Activated CD4-positive, CD25-positive, alpha-beta regulatory T cell treated with anti-CD3 and anti-CD28 coated beads, Interleukin-2, amount 50 U/mL, for 24 hours (primary cell): ENCODE results near the gene GMDS.

ENCODE experiments used
- ATAC-seq, 2 donors: fragments of 150-1000 bp; cut with Tn5 transposase; one replicate each; pipeline ENCODE4 v1.10.0; 2021; ENCODE audit warnings: mild to moderate bottlenecking in 1 of 2, moderate library complexity in 1 of 2

Gene GMDS

DNA sequence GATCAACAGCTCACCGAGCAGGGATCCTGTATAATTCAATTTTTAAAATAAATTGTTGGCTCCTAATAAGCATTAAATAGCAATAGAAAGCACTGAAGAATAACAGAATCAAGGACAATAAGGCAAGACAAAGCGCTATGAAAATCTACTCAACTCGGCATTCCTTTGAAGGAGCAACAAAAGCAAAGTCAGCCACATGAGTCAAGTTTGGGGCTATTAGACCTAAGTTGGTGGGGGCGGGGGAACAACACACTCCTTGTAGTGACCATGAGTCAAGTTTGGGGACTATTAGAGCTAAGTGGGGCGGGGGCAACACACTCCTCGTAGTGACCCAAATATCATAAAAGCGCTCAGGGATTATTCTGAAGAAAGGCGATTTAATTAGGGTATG is 515.7 kb downstream of the GMDS start:
- ATAC-seq = no peak

DNA sequence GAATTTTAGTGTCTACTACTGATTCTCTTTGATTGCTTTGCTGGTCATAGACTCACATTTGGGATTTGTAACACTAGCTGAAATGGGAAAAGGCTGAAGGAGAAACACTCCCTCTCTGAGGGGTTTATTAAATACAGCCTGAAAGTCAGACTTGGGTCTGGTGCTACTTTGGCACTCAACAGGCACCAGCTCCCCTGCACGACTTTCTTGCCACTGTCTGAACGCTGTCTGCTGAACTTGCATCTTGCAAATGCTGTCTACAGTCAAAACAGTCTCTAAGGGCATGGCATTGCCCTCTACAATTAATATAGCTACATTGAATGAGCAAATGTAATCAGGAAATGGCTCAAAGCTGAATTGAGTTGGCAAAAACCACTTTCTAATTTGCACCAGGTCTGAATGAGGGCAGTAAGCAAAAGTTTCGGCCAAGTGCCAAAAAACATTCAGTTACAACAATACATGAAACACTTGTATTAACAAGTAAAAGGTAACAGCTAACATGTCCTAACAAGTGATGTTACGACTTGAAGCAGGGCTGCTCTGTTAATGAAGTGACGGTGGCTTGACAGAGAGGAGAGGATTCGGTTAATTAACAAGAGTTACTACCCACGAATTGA is 516.2 kb downstream of the GMDS start:
- ATAC-seq = no peak

DNA sequence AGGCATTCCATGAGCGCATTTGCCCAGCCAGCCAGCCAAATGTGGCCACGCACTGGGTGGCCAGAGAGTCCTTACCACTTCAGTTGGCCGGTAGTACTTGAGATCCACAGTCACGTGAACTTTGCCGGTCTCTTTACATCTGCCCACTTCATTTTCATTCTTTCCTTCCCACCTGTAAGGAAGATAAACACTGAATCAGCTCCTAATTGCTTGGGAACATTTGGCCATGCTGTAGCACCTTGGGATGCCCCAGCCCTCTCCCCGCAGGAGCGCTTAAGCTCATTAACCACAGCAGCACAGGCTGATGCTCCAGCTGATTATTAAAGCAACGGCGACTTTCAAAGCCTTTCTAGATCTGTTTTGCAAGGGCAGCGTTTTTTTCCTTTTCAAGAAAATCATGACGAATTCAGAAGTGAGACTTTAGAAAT is 519.0 kb downstream of the GMDS start:
- no peak for ATAC-seq

DNA sequence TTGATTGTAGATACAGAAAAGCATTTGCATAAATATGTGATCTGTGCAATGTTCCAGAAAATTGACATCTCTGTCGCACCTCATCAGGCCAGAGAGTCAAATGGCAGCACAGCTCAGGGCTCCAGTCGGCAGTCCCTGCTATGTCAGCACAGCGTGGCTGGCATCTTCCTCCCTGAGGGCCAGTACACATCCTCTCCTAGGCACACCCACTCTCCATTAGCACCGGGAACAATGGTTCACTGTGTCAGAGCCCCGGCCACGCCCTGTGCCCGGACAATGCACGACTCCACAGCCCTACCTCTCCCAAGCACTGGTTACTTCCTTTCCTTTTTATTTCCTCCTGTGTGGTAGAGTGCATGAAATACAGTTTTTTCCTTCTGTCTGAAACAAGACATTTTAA is 520.8 kb downstream of the GMDS start:
- no peak for ATAC-seq

DNA sequence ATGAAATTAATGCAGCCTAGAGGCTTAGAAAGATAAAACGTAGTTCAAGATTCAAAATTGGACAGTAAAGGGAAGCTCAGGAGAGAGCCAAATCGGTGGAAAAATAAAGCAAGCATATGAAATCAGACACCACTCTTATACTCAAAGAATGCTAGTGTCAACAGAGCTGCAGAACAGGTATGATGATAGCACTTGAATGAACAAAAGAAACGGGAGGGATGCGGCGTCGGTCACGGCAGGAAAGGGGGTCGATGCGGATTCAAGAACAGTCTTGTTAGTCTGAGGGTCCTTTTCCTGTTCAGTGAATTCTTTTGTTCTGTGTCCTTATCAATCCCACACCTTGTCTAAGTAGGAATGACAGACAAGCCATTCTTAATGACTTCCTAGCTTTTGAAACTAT is 521.3 kb downstream of the GMDS start:
- no peak for ATAC-seq

DNA sequence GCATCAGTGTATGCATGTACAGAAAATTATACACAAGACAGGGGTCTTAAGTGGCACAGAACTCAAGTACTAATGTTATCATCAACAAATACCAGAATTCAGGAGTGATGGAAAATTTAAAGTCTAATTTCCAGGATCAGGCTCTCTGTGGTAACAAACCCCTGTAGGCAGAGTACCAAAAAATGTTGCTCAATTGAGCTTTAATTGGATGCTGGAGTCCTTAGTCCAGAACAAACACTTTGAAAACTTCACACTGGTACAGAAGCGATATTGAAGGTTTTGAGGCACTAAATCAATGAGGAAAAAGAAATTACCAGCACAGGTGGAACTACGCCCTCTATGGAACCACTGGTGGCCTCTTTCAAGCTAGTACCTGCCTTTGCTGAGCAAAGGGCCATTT is 522.6 kb downstream of the GMDS start:
- no peak for ATAC-seq

DNA sequence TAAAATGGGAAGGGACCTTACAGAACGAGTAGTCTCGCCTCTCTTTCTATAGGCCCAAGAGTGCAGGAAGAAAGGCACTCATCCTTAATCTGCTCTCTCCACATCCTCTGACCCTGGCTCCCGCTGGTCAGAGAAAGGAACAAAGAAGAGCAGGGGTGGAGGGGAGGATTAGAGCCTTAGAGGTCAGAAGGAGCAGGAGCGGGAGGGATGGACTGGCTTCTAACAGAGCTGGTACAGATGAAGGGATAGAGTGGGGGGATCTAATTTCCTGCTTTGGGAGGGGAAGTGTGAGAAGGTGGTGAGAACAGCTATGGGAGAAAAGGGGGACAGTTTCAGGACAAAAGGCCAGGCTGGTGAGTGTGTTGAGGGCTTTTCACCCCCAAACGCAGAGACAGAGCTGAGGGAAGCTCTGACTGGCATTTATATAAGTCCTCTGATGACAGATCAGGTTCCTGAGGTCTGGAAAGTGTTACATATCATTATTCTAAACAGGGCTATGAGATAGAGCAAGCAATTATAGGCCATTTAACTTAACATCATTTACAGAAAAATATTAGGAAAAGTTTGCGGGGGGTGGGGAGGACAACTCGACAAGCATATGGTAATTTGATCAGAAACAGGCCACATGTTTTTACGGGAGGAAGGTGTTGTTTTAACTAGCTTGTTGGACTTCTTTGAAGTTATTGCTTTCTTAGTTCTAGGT is 524.6 kb downstream of the GMDS start:
- no peak for ATAC-seq

DNA sequence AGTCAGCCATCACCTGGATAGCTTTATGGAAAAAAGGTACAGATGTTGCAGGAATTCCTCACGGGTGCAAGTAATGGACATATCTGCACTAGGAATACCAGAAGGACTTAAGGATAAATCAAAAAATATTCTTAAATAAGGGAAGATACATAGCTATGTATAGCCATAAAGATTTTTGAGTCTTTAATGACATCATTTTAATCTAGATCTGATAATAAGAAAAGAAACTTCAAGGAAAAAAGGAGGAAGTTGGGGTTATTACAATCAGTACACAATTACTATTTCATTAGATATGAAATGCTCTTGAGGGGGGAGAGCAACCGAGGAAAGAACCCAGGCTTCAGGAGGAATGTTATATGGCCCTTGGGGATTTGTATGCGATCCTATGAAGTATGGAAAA is 525.5 kb downstream of the GMDS start:
- ATAC-seq = no peak

DNA sequence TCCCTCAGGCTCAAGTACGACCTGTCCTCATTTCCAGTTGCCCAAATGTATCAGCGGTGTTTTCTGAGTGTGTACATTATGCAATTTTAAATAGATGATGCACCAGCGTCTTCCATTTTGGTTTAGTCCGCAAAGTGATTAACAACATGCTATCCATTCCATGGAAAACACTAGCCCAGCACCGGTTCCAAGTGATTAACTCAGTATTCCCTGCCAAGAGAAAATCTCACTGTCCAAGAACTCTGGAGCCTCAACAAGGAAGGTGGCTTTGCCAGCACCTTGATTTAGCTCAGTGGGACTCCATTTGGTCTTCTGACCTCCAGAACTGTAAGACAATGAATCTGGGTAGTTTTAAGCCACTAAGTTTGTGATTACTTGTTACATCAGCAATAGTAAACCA is 528.5 kb downstream of the GMDS start:
- ATAC-seq = no peak

DNA sequence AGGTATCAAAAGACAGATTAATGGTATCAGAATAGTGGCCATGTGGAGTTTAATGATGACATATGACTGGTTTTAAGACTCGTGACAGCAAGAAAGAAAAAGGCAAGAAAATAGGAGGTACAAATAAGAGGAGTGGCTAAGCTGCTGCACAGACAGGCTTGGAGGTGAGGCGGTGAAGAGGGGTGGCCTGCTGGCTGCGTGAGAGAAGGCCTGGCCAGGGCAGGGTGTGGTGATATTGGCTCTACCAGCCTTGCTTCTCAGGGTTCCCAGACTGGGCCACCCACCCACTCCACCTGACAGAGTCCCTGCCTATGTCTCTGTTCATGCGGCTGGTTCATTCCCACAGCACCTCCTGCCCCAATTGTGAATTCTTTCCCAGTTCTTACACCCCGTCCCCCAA is 529.0 kb downstream of the GMDS start:
- ATAC-seq = no peak

DNA sequence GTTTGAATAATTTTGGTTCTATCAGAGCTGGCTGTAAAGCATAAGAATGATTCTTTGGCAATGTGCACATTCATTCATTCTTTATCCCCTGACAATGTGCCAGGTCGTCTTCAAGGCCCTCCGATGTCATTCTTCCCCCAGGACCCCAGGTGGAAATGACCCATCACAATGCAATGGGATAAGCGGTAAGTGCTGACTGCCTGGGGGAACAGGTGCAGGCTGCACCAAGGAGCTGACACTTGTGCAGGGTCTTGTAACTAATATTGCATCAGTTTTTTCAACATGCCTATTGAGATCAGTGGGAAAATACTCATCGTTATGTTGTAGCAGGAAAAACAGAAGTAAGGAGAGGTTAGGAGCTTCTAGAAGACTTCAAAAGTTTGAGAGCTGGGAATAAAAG is 530.1 kb downstream of the GMDS start:
- no peak for ATAC-seq

DNA sequence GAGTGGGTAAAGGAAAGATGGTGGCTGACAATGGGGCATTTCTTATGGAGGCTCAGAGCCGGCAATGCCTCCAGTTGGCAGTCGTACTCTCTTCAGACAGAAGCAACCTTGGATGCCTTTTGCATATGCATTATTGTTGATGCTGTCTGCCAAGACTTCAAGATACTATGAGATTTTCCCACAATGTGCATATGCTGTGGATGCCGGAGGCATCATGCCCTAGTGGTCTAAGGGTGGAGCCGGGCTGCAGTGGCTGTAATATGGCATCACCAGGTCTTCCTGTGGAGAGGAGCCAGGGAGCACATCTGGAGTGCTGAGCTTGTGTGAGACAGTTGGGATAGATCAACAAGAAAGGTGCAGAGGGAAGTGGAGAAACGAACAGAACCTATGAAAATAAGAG is 530.8 kb downstream of the GMDS start:
- ATAC-seq = no peak

DNA sequence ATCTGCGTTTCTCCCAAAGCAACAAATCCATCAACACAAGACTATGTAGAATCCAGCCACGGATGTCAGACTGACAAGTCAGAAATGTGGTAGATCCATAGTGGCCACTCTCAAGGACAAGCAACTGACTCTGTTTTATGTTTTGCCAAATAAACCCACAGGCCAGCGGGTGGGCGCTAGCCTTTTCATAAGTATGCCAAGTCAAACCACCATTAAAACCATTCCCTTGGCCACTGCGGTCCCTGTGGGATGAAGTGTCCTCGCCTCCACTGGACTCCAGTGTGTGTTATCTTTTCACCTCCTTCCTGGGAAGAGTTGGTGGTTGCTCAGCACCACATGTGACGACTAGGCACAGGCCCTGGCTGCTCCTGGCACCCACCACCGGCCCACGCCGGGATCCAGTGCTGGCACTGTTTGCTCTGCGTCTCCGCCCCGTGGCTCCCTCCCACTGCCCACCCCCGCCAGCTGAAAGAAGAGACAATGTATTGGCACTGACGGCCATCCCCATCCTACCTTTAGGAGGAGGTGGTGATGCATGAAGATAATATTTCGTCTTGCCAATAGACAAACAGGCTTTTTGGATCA is 532.3 kb downstream of the GMDS start:
- no peak for ATAC-seq

DNA sequence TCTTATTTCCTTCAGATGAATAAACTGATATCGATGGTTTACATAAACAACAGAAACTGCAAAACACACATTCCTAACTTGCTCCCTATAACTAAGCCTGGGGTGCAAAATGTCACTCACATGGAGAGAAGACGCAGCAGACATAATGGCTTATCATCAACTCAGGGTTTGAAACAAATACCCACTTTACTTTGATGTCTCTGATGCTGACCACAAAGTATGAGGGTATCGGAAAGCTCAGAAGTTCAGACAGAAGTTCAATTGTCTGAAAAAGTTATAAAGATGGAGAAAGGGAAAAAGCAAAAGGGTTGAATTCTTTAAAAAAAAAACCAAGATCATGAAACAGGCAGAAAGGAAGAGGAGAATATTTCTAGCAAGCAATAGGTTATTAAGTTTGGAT is 533.0 kb downstream of the GMDS start:
- no peak for ATAC-seq

DNA sequence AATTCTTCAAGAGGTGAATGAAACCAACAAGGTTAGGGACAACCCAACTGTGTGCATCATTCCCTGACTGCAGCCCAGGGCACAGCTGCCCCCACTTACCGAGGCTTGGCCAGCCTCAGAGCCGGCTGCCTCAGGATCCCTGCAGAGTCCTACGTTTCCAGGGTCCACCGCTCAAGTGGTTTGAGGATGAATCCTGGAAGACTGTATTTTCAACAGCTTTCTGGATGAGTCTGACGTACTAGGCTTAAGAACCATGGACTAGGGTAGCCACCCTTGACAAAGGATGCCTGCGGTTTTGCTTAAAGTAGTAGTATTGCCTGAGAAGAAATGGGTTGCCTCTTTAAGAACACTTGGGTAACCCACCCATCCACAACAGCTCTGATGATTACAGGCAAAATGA is 534.3 kb downstream of the GMDS start:
- ATAC-seq = no peak

DNA sequence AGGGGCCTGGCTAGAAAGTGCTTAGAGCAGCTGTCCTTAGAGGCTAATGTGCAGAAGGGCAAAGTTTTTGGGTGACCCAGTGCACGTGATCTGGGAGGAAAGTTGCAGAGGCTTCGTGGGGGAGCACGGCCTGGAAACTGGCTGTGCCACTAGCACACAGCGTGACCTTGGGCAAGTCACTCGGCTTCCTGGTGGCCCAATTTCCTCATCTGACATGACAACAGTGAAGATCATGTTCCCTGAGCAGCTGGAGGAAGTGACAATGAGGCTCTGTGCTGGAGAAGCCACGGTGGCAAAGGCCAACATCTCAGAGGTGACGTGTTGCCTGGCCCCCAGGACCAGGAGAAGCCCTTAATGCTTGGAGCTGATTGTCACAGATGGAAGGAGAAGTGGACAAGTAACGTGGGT is 536.2 kb downstream of the GMDS start:
- ATAC-seq = no peak

DNA sequence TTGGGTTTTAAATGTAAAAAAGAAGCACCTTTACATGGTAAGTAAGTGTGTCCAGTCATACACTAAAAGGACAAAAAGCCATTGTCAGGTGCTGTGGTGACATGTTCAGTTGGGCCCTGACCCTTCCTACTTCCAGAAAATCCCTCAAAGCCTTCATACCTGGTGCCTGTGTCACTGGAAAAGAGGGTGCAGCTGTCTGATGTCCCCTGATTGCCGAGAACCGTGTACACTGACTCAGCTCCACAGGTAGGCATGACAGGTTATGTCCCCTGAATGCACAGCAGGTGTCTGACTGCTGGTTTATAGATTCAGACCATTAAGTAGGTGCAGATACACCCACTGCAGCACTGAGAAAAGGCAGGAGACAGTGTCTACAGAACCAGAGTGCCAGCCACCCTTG is 536.6 kb downstream of the GMDS start:
- no peak for ATAC-seq

DNA sequence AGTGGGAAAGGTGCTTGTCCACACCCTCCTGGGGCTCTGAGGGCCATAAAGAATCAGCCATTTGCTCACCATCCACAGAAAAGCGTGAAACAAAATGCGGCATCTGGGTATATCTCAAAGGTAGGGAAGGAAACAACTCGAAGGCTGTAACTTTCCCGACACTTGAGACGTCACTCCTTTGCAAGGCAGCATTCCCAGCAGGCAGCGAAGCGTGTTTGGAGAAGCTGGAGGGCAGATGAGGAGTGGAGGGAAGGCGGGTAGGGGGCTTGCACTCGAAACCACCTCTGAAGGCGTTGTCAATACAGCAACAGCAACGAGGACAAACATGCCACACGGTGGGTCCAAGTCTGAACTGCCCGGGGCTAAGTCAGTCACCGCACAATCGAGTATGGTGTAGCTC is 537.3 kb downstream of the GMDS start:
- ATAC-seq = no peak

DNA sequence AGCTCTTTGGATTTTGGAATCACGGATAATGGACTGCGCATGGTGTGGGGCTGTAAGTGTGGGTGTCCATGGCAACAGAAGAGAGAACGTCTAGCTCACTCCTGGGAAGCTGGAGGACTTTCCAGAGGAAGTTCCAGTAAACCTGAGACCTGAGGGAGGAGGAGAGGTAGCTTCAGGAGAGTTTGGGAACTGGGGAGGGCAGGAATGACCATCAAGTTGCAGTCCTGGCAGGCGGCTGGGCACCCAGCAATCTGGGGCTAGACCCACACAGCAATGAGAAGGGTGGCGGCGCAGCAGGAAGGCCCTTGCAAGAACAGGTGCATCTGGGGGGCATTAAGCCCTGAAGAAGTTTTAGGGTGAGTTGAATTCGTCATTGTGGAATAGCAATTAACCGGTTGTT is 539.8 kb downstream of the GMDS start:
- ATAC-seq = no peak

DNA sequence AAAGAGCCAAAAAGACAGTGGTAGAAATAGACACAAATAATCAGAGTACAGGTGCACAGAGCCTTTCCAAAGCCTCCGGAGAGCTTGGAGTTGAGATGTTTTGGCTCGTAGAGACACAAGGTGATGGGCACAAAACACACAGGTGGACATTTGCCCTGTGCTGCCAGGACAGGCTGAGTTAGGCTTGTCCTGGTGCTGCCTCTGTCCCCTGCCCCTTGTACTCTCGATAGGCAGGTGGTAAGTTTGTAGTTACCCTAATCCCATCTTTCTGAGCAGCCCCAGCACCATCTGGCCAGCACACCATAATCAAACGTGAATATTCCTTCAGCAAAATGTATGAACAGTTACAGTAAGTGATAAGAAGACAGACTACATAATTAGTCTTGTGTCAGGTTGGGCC is 540.2 kb downstream of the GMDS start:
- no peak for ATAC-seq

DNA sequence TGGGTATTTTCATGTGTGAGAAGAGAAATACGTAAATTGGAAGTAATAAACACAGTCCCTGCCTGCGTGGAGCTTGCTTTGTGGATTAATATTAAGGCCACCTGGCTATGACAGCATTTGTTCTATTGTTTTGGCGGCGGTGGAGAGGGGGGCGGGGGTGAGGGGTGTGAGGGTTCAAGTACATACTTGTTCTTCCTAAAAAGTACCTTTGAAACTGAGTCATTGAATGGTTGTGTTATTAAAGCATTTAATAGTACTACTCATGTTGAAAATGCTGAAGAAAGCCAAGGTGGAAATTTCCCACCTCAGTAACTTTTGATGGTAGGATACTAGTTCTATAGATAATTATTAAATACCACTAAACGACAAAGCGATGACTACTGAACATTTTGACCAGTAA is 540.7 kb downstream of the GMDS start:
- no peak for ATAC-seq

DNA sequence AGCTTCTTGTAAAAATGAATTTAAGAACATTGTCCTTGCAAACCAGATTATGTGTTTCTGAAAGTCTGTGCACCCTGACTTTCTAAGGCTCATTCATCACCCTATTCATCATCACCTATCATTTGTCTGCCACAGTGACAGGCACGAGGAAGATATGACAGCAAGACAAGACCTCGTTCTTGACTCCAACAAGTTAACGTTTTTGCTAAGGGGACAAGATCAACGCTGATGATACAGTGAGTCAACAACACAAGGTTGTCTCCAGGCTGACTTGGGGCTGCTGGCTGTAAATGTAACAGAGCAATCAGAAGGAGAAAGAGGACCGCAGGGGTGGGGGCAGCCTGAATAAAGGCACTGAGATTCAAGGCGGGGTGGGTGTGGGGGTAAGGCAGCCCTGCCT is 541.5 kb downstream of the GMDS start:
- ATAC-seq = no peak

DNA sequence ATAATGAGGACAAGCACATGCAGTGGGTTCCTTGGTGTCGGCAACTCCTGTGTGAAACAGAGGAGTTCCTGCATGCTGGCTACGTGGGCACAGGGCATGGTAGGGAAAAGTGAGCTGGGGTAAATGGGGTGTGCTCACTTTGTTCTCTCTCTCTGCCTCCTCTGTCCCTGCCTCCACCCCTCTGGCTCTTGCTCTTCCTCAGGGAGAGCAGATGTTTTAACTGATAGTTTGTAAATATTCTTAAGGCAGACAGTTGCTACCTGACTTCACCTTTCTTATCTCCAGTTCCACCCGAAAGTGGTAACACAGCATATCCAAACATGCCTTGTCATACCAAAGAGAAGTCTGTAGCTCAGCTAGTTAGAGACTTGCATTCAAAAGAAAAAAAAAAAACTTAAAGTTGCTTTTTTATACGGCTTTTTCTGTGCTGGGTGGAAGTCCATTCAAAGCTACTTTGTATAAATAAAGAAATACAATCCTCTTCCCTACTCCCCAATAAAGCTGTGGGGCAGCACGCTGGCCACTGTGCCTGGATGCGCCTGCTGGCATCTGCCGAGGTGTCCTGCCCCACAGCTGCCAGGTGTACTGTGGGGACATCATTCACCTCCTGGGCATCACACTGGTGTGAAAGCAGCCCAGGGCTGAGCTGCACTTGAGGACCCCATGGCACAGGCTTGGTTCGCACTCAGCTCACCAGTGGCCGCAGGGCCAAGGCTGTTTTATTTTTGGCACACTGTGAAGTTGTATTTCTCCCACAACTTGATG is 542.1 kb downstream of the GMDS start:
- ATAC-seq = no peak

DNA sequence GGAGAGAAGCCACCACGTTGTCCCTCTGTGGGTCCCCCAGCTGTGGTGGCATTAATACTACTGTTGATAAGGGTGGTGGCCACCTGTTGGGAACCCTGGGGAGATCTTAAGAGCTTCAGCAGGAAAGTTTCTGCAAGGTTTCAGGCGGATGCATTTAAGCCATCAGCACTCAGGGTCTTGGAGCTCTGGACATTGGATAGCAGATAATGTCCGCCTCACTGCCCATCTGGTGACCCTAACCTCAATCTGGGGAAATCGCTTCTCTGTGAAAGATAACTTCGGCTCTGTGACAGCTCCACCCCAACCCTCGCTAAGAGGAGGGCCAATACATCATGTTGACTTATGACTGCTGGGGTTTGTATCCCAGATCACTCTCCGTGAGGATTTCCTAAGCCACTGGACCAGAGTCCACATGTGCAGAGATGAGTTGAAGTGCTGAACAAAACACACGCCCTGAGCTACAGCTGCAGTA is 542.8 kb downstream of the GMDS start:
- no peak for ATAC-seq
